ENCODE measurements around the gene NXPH3. TPM values are rescaled to one million over a fixed set of nuclear protein-coding genes. Genes with fewer than 3 reads are reported as not detected.

NXPH3 gene
- total RNA-seq: under 1 TPM; 0.19 to 0.62 (median 0.23) TPM
- 1 to 10 TPM in 1 of 2 donors, under 1 TPM in 1; 0.42 to 1.1 TPM for polyA plus RNA-seq

- no peaks in the 10 kb centered on the region for H3K9me3 ChIP-seq
- intact Hi-C loops (cut with DNase I): loop anchor here in 1 of 3 donors (5.0 to 10.0 kb wide), 2 partner anchors 52 to 199 kb away; no protein-coding TSS in a partner anchor
- FAIRE-seq (no peak), ATAC-seq (peak; percentile 47 to 81 (median 73)), DNase-seq (peak in 4 of 6 donors; percentile 44 to 87 (median 60))
- H3K27me3 ChIP-seq: no peaks in the 10 kb centered on the region
- peak in 2 of 4 donors; percentile 13 to 29 for TF ChIP-seq CTCF (IDR thresholded peaks at IDR 0.05)
- 3% methylated on average over 24 to 55 of the region's 55 CpGs for WGBS, 2 donors
- no peaks in the 10 kb centered on the region for H3K36me3 ChIP-seq
- peak within 1 kb of the TSS; percentile 12 to 51 (median 24) for H3K4me3 ChIP-seq
- H3K4me1 ChIP-seq: peaks cover 0 to 5% (median 0%) of the 10 kb centered on the region in 3 donors
- no peak within 1 kb of the TSS for H3K27ac ChIP-seq
Measured at GRCh38 chr17:49575679-49576087, at the start of gene NXPH3. Gene NXPH3 (plus strand): TSS chr17:49575871. CDS start chr17:49576220, 349 bp downstream.

GRCh38 chr17:49527927-49528651 lies 47.6 kb upstream of the NXPH3 start:
- no peaks in the 10 kb centered on the region for H3K36me3 ChIP-seq
- no peak for ATAC-seq
- intact Hi-C loops (cut with DNase I): no loop called here
- H3K27me3 ChIP-seq: no peaks in the 10 kb centered on the region
- H3K27ac ChIP-seq: no peak overlapping the region
- no peaks in the 10 kb centered on the region for H3K9me3 ChIP-seq
- FAIRE-seq: no peak
- no peaks in the 10 kb centered on the region for H3K4me1 ChIP-seq
- no peak for DNase-seq
- no peak overlapping the region for H3K4me3 ChIP-seq
- no peak for TF ChIP-seq CTCF (IDR thresholded peaks at IDR 0.05)
- 66 to 75% methylated on average over 11 of the region's 11 CpGs for WGBS, 2 donors

- FAIRE-seq (no peak), DNase-seq (no peak), ATAC-seq (no peak)
- no peak overlapping the region for H3K4me3 ChIP-seq
- H3K27ac ChIP-seq: no peak overlapping the region
- TF ChIP-seq CTCF (IDR thresholded peaks at IDR 0.05): no peak
- no peaks in the 10 kb centered on the region for H3K4me1 ChIP-seq
- no peaks in the 10 kb centered on the region for H3K36me3 ChIP-seq
- no peaks in the 10 kb centered on the region for H3K9me3 ChIP-seq
- no peaks in the 10 kb centered on the region for H3K27me3 ChIP-seq
- 88 to 91% methylated on average over 3 of the region's 3 CpGs for WGBS, 2 donors
- intact Hi-C loops (cut with DNase I): no loop called here
Measured at GRCh38 chr17:49528966-49529365, 46.7 kb upstream of the NXPH3 start.

GRCh38 chr17:49530118-49530517 lies 45.6 kb upstream of the NXPH3 start:
- Histone ChIP-seq H3K4me3 (no peak overlapping the region), H3K27ac (no peak overlapping the region), H3K4me1 (no peaks in the 10 kb centered on the region), H3K27me3 (no peaks in the 10 kb centered on the region), H3K36me3 (no peaks in the 10 kb centered on the region), H3K9me3 (no peaks in the 10 kb centered on the region)
- DNase-seq: no peak
- FAIRE-seq: no peak
- intact Hi-C loops (cut with DNase I): no loop called here
- TF ChIP-seq CTCF (IDR thresholded peaks at IDR 0.05): no peak
- 97 to 100% methylated on average over 1 of the region's 1 CpG for WGBS, 2 donors
- no peak for ATAC-seq

- no peak overlapping the region for H3K4me3 ChIP-seq
- no peaks in the 10 kb centered on the region for H3K4me1 ChIP-seq
- FAIRE-seq (no peak), DNase-seq (no peak), ATAC-seq (no peak)
- H3K27me3 ChIP-seq: no peaks in the 10 kb centered on the region
- WGBS, 2 donors: 60 to 70% methylated on average over 3 of the region's 3 CpGs
- intact Hi-C loops (cut with DNase I): no loop called here
- no peaks in the 10 kb centered on the region for H3K36me3 ChIP-seq
- no peak overlapping the region for H3K27ac ChIP-seq
- TF ChIP-seq CTCF (IDR thresholded peaks at IDR 0.05): no peak
- no peaks in the 10 kb centered on the region for H3K9me3 ChIP-seq
Measured at GRCh38 chr17:49543860-49544259, 31.8 kb upstream of the NXPH3 start.
